NCI-H748 (cell line): ENCODE results near the gene SPOP.
"Not testable (repeated sequence)": the region's sequence is repeated elsewhere in the genome, so short reads cannot be mapped to it uniquely, and the experiment has no call there.

ENCODE experiments used
- DNase-seq: peaks from one replicate; lab custom pipeline; 2025; ENCODE audit not compliant: unreplicated experiment; lab: John Stamatoyannopoulos, UW

Gene SPOP

DNA sequence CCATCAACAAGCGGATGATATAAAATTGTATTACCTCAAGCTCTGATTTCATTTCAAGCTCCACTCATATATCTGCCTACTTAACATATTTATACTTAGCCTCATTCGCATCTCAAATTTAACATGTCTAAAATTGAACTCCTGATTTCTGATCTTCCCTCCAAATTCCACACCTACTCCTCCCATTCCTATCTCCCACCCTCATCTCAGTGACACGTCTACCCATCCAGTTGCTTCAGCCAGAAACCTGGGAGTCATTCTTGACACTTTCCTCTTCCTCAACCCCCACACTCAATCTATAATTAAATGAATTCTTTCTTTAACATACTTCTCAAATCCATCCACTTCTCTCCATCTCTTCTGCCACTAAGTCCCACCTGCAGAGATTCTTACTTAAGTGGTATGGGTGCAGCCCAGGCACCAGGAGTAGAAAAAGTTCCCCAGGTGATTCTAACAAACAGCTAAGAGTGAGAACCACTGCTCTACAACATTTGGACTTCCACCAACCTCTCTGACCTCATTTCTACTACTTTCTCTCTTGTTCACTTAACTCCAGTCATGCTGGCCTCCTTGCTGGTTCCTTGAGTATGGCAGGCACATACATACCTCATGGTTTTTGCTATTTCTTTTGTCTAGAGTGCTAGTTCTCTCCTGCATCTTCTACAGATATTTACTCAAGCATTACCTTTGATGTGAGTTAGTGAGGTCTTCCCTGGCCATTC lies 18.1 kb downstream of the SPOP start:
- DNase-seq: no peak

DNA sequence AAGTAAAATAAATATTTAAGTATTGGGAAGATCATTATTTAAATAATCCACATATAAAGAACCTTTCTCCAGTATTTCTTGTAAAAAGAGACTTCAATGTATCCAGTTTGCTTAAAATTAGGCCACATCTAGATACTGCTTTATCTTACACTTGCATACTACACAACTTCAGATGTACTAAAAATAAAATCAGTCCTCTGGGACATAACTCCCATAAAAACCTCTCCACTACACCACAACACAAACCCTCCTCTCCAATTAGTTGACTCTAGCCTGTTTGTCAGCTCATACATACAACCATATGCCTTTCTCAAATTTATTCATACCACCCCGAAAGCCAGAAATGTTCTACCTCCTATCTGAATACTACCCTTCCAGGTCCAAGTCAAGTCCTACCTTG lies 21.6 kb downstream of the SPOP start:
- DNase-seq: no peak

DNA sequence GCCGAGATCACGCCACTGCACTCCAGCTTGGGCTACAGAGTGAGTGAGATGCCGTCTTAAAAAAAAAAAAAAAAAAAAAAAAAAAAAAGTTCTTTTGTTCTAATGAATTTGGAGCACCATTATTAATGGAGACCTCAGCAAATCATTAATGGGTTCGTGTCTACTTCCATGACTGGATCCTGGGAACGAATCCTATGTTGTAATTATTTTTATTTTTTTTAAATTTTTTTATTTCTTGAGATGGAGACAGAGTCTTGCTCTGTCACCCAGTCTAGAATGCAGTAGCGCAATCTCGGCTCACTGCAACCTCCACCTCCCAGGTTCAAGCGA lies 30.7 kb downstream of the SPOP start:
- no peak for DNase-seq

DNA sequence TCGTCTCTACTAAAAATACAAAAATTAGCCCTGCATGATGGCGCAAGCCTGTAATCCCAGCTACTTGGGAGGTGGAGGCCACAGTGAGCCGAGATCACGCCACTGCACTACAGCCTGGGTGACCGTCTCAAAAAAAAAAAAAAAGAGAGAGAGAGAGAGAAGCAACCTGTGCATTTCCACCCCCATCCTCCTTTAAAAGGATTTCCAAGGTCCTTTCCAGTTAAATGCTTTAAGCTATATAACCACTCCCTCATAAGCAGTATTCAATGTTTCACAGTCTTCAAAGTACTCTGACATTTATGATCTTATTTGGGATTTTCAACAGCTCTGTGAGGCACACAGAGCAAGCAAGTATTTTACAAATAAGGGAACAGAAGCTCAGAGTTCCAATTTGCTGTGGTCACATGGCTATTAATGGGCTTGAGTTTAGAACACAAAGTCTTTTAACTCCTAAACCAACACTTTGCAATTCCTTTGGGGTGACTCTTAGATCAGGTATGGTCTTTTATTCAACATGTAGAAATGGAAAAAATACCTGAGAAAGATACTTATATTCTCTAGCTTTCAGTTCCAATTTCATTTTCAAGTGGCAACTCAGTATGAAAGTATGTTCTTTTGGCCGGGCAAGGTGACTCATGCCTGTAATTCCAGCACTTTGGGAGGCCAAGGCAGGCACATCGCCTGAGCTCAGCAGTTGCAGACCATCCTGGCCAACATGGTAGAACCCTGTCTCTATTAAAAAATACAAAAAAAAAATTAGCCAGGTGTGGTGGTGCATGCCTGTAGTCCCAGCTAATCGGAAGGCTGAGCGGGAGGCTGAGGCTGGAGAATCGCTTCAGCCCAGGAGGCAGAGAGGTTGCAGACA lies 31.3 kb downstream of the SPOP start:
- DNase-seq: no peak

DNA sequence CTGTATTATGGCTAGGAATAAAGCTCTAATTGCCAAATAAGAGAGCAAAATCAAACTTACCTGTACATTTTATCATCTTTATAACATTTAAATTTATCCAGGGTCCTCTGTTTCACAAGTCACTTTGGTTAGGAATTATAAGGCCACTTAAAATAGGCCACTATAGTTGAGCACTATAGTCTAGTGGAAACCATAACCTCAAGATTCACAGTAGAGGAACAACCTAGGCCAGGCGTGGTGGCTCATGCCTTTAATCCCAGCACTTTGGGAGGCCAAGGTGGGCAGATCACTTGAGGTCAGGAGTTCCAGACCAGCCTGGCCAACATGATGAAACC lies 31.9 kb downstream of the SPOP start:
- not testable (repeated sequence) for DNase-seq

DNA sequence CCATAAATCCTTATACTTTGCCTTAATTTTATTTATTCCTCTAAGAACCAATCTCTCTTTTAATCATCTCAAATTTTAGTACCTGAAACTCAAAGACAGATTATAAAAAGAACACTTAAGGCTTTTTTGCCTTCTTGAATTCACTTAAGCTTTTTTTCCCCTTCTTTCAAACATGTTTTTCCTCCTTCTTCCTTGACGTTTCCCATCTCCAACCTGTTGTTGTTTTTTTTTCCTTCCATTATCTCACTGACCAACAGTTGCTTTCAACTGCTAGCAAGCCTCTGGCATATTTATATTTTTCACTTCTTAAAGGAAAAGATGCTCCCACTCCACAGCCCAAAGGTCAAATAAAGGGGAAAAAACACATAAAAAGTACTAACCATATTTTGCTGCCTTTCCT lies 32.2 kb downstream of the SPOP start:
- DNase-seq: no peak

DNA sequence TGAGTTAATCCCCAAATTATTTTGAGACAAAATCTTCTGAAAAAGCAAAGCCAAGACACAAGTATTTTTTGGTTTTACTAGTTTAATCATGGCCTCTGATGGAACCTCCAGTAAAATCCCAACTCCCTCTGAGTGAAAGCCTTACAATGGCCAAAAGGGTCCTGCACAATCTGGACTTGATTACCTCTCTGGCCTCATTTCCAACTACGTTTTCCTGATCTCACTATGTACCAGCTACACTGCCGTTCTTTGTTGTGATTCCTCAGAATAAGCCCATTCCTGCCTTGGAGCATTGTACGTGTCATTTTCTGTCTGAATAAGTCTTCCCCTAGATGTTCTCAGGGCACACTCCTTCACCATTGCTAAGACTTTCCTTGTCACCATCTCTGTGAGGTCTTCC lies 37.3 kb downstream of the SPOP start:
- DNase-seq: no peak

DNA sequence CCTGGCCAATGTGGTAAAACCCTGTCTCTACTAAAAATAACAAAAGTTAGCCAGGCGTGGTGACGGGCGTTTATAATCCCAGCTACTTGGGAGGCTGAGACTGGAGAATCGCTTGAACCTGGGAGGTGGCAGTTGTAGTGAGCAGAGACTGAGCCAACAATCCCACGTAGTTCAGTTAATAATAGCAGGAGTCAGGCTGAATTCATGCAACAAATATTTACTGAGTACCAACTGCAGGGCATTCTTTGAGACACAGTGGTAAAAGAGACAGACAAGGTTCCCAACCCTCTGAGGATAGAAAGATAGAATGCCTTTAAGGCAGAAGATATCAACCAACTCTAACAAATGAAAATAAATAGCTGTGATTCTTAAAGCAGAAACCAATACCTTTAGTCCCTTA lies 39.1 kb downstream of the SPOP start:
- DNase-seq: no peak

DNA sequence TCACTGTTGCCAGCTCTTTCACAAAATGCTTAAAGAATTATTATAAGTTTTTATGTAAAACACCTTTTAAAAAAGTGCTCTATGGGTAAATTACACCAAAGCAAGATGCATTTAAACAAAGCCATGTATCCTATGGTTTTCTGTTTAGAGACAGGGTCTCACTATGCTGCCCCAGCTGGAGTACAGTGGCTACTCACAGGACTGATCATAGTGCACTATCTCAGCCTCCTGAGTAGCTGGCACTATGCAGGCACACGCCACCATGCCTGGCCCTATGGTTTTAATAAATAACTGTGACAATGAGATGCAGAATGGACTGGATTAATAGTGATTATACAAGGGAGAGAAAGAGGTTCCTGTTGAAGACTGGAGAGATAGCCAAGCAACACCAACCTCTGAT lies 40.2 kb downstream of the SPOP start:
- DNase-seq: no peak

DNA sequence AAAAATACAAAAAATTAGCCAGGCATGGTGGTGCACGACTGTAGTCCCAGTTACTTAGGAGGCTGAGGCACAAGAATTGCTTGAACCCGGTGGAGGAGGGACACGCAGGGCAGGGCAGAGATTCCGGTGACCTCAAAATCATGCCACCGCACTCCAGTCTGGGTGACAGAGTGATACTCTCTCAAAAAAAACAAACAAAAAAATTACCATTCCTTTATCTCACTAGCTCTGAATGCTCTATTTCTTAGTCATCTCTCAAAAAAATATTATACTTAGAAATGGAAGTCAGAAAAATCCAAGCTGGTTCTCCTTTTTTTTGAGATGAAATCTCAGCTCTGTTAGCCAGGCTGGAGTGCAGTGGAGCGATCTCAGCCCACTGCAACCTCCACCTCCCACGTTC lies 40.8 kb downstream of the SPOP start:
- DNase-seq: no peak

DNA sequence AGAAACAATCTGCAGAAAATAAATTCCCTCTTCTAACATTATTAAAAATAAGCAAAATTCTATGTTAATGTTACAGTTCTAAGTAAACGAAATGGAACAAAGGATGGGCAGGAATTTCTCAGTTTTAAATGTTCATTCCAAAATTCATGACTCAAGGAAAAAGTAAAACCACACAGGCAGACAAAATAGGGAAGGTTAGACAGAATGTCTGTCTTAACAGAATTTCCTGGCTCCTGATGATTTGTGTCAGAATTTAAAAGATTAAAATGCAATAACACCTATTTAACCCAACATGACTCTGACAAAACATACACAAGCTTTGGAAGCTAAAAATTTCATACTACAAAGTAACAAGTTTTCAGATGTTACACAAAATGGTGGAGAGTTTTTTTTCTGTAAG lies 42.8 kb downstream of the SPOP start:
- DNase-seq: no peak

DNA sequence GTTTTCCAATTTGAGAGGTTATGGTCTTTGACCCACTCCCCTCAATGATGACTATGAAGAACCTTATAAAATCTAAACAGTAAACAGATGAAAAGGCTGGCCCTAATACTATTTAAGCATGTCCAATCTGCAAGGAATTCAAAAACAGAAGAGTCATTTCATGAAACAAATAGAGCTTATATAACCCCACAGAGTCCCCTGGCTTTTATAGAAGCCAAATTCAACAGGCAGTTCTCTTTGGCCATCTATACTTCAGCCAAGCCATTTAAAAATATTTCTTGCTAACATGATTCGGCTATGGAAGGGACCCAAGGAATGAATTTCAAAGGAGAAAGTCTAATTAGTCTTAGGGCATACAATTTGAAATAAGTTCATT lies 43.4 kb downstream of the SPOP start:
- no peak for DNase-seq

DNA sequence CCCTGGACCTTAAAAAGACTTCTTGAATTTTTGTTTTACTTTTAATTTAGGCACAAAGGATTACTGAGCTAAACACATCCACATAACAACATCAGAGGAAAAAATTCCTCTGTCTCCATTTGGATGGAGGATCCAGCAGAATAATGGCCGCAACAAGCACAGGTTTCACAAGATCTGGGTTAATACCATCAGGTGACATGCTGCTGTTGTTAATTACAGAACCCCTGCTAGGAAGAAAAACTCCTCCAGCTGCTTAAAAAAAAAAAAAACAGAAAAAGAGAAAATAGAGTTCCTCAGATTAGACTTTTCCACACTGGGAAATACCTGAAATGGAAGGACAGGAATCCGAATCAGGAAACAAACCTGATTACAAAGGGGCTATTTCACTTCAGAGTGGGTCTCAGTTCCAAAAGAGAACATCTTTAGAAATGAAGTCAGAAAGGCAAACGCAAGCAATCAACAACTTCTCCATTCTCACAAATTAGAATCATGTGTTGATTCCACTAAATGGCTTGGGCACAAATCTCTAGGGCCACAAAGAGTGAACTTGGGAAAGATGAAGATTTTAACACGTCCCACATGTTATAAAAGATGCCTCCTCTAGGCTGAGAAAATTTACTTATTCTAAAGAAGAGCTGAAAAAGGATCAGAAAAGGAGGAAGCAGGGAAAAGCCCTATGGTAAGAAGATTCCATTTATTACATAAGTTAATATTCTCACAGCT lies 44.0 kb downstream of the SPOP start:
- no peak for DNase-seq

DNA sequence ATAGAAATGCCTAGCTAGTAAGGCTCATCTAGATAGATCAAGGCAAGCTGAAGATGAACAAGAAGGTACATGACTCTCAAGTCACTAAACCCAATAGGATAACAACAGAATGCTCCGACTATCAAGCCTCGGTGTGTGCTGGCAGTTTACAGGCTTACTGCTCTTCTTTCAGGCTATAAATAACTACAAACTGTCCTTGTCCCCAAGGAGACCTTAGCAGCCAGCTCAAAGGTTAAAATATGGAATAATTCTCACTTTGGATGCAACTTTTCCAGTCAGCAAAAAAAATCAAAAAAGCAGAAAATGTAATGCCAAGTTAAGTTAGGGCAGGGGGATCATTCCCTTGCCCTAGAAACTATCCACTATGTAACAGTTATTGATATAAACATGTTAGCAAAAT lies 44.6 kb downstream of the SPOP start:
- DNase-seq: no peak

DNA sequence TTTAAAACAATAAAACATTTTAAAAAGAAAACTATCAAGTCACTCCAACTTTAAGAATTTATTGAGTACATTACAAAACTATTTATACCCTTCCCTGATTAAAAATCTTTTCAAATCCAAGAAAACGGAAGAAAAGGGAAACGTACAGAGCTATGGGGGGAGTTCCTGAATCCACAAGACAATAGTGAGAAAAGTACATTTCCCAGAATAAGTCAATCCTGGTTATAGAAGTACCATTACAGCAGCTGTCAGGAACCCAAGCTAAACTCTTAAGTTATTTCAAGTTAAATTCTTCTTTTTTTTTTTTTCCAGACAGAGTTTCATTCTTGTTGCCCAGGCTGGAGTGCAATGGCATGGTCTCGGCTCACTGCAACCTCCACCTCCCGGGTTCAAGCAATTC lies 45.7 kb downstream of the SPOP start:
- no peak for DNase-seq

DNA sequence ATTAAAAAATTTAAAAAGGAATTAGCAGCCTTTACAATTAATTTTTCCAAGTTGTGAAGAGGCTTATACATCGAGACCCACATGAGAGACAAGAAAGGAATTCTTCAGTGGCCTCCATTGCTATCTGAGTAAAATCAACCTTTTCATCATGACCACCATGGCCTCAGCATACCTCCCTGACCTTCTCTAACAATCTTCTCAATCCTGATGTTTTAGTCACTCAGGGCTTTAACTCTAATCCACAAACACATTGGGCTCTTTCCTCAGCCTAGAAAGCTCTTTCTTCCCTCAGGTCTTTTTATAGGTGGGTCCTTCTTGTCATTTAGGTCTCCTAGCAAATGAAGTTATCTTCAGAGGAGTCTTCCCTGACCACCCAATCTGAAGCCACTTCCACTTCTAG lies 46.4 kb downstream of the SPOP start:
- DNase-seq: no peak

DNA sequence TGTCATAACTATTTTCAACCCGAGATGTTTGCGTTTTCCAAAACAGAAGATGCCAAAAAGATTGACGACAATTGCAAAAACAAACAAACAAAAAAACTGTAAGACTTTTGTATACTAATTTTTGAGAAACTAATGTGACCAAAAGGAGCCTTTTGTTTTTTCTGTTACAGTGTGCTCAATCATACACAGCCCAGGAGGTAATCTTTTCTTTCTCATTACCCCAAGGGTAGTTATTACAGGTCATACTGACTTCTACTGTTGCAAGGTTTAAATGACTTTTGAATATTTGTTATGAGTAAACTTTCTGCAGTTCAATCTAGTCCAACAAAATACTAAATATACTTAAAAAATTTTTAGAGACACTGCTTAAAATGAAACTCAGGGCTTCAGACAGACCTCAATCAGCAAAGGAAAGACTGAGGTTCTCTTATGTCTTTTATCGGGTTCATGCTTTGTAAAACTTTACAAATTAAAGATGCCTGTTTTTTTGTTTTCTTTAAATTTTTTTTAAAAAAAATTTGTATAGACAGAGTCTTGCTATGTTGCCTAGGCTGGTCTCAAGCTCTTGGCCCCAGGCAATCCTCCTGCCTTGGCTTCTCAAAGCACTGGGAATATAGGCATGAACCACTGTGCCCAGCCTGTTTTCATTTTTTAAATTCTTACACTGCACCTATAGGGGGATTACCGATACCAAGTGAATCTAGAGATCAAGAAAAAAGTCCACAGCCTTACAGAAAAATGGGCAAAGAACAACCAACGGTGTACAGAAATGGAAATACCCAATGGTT lies 47.6 kb downstream of the SPOP start:
- DNase-seq: no peak

DNA sequence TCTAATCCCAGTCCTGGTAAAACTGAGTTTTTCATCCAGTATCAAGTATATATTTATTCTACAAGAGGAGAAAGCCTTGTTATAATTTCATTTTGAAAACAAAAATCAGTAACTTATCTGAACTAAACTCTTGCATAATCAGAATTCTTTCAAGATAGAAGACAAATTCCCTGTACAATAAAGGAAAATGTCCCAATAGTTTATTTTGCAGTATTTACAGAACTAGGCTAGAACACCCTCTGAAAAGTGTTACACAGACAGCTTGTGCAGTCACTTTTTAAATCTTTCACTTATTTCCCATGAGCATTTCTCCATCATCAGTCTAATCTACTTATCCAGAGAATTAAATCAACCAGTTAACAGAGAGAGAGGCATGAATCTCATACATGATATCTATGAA lies 48.5 kb downstream of the SPOP start:
- DNase-seq: no peak

DNA sequence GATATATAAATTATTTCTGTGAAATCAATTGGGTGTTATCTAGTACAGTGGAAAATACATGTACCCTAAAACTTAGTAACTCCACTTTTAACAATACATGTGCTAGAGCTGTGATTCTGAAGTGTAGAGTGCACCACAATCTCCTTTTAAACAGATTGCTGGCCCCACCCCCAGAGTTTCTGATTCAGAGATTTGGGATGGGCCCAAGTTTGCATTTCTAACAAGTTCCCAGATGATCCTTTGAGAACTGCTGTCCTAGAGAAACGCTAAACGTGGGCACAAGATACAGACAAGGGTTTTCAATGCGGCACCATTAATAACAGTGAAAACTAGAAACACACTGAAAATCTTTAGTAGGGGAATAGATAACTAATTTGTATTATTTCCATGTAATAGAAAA lies 53.0 kb downstream of the SPOP start:
- DNase-seq: no peak

DNA sequence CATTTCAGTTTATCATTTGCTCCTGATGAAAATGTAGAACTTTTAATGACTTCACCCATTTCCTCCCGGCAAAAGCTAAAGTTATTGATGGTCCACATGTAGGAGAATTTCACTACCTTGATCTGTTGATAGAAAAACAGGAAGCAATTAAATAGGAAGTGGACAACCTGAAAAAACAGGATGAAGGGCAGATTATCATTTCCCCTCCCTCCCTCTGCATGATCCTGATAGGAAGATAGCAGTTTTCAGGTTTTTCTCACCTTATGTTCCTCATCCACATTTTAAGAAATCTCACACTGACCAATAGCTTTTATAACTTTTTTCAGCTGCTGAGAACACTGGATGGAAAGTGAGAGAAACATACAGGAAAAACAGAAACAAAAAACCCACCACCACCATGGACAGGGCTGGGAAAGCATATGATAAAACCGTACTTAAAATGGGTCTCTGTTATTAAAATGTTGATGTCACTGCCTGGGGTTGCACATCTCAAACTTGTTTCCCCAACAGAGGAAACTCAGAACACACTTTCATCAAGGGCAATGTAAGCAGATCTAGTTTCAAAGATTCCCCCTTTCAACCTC lies 55.9 kb downstream of the SPOP start:
- DNase-seq: no peak

DNA sequence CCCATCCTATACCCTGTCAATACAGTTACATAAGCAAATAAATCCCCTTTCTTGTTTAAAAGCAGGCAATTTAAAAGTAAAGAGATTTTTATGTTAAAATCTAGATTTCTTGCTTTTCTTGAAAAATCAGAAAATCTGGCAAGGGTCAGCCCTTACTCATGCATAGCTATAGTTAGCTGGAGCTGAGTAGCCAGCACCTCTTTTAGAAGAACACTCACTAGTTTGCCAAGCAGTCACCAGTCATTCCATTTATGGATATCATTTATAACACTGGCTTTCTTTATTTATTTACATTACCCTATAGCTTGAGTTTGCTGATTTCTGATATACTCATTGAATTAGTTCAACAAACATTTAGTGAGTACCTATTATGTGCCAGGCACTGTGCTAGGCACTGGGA lies 56.5 kb downstream of the SPOP start:
- no peak for DNase-seq
